ENCODE results near the gene SNX8. TPM values are rescaled to one million over a fixed set of nuclear protein-coding genes. Genes with fewer than 3 reads are reported as not detected.

The SNX8 gene
- total and polyA plus RNA-seq, 2 experiments from 2014 or later: 24.7 to 81.4 TPM

DNA sequence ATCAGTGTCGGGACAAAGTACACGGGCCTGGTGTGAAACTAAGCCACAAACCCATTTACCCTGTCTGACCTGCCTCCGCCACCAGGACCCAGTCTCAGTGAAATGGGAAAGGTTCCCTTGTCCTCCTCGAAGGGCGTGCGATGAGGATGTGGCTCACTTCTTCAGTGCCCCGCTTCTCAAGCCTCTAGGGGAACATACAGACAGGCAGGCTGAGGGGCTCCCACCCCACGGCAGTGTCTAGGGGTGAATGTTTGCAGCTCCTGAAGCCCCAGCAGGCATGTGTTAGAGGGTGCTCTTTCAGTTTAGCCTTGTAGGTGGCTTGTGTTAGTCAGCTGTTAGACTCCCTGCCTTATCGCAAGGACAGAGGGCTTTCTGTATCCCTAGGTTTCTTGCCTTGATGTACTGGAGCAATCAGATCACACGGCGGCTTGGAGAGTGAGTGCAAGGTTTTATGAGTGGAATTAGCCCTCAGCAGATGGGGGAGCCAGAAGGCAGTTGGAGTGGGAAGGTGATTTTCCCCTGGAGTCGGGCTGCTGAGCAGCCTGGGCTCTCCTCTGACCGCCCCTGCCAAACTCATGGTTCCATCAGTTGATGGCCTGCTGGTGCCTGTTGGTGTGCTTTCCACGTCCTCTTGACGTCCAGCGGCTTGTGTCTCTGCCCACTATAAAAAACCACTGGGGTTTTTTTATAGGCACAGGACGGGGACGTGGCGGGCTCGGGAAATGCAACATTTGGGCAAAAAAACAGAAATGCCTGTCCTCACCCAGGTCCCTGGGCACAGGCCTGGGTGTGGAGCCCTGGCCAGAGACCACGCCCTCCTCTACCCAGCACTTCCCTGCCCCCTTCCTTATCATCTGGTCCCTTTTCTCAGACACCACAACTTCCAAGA lies 71.5 kb downstream of the SNX8 start:
- no peak for DNase-seq (ENCODE audit: low spot score)
- WGBS (ENCODE audit: low lambda C conversion rate, missing lambda C conversion rate): 12% methylated on average over 20 of the region's 21 CpGs
- Histone ChIP-seq H4K20me1 (ENCODE audit: insufficient read depth, poor library complexity, severe bottlenecking) (peaks cover 5% of the 10 kb centered on the region), H3K27me3 (no peaks in the 10 kb centered on the region), H3K4me2 (peak overlapping the region; percentile 95), H3K4me1 (ENCODE audit: insufficient read depth) (peaks cover 13% of the 10 kb centered on the region), H3K4me3 (peak overlapping the region; percentile 92), H3K36me3 (replicated peaks; ENCODE audit: insufficient read depth, low read depth) (no peaks in the 10 kb centered on the region), H3K9me3 (ENCODE audit: low read depth) (no peaks in the 10 kb centered on the region), H2AFZ (peak overlapping the region; percentile 94), H3K9me2 (replicated peaks; ENCODE audit: insufficient read depth) (no peaks in the 10 kb centered on the region), H3K27ac (peak overlapping the region; percentile 17), H3K79me2 (peaks cover 19% of the 10 kb centered on the region)
- TF ChIP-seq EZH2phosphoT487 (IDR thresholded peaks at IDR 0.05; ENCODE audit: low read depth, severe bottlenecking, unreplicated experiment) (no peak), EZH2 (IDR thresholded peaks at IDR 0.05; ENCODE audit: borderline replicate concordance) (no peak), CTCF (IDR thresholded peaks at IDR 0.05; ENCODE audit: poor library complexity) (no peak)

DNA sequence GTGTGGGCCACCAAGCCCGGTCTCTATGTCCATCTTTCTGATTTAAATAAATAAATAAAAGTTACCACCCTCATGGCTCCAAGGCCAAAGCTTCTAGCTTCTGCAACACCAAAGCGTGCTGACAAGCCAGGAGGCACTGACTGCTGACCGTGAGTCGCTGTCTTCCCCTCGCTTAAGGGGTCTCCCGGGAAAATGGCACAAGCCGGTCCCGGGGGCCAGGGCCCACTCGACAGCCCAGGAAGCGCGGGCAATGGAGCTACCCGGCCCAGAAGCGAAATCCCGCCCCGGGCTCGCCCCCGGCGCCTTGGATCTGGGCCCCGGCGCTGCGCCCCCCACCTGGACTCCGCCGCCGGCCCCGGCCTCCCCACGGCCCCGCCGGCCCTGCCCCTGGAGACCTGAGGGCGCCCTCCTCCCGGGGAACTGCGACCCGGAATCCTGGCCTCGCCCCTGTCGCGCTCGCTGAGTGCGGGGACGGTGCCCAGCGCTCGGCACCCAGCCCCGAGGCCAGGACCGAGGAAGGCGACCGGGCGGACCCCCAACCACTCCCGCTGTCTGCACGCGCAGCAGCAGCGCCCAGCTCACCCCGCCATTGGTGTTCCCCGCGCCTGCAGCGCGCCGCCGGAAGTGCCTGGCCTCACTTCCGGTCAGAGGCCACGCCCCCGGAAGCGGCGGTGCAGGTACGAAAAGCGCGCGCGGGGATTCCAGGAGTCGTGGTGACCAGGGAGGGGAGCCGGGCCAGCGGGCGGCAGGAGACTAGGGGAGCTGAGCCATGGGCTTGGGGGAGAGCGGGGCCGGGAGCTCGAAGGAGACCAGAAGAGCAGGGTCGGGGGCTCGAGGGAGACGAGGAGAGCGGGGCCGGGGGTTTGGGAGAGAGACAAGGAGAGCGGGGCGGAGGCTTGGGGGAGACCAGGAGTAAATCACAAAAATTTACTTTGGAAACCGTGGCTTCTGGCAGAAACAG lies 72.4 kb downstream of the SNX8 start, which contains the start of the genes MRM2 and NUDT1:
Gene MRM2 (minus strand): TSS at position 626 of the 961 bp plus-strand sequence. CDS start 36 bp downstream, at position 590.
Gene NUDT1 (plus strand): TSS at position 647 of the 961 bp plus-strand sequence. CDS start 2,349 bp downstream, outside the sequence.
- Histone ChIP-seq H2AFZ (peak within 1 kb of the TSS; percentile 94), H3K9me3 (ENCODE audit: low read depth) (no peaks in the 10 kb centered on the region), H3K4me3 (peak within 1 kb of the TSS; percentile 92), H3K4me2 (peak within 1 kb of the TSS; percentile 95), H3K27ac (peak within 1 kb of the TSS; percentile 28), H3K27me3 (no peaks in the 10 kb centered on the region), H3K4me1 (ENCODE audit: insufficient read depth) (peaks cover 13% of the 10 kb centered on the region), H3K79me2 (peaks cover 19% of the 10 kb centered on the region), H3K36me3 (replicated peaks; ENCODE audit: insufficient read depth, low read depth) (no peaks in the 10 kb centered on the region), H3K9me2 (replicated peaks; ENCODE audit: insufficient read depth) (no peaks in the 10 kb centered on the region), H4K20me1 (ENCODE audit: insufficient read depth, poor library complexity, severe bottlenecking) (peaks cover 5% of the 10 kb centered on the region)
- WGBS (ENCODE audit: low lambda C conversion rate, missing lambda C conversion rate): 1% methylated on average over 57 of the region's 81 CpGs
- peak; percentile 93 for DNase-seq (ENCODE audit: low spot score)
- TF ChIP-seq EZH2phosphoT487 (IDR thresholded peaks at IDR 0.05; ENCODE audit: low read depth, severe bottlenecking, unreplicated experiment): no peak
- no peak for TF ChIP-seq CTCF (IDR thresholded peaks at IDR 0.05; ENCODE audit: poor library complexity)
- no peak for TF ChIP-seq EZH2 (IDR thresholded peaks at IDR 0.05; ENCODE audit: borderline replicate concordance)

DNA sequence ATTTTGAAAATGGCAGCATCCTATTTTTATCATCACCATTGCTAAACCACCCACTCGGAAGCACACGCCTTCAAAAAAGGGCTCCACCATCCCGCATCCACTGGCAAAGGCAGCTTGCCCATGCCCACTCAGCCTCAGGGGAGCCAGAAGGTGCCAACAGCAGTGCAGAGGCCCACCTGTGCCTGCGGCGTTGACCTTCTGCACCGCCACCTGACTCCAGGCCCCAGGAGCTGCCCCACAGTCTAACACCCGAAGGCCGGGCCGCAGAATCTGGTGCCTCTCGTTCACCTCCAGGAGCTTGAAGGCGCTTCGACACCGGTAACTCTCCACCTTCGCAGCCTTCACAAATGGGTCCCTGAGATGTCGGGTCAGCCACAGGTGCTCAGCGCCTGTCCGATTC lies 75.0 kb downstream of the SNX8 start:
- 98% methylated on average over 17 of the region's 17 CpGs for WGBS (ENCODE audit: low lambda C conversion rate, missing lambda C conversion rate)
- Histone ChIP-seq H3K36me3 (replicated peaks; ENCODE audit: insufficient read depth, low read depth) (no peaks in the 10 kb centered on the region), H3K4me2 (no peak overlapping the region)

More for the DNA sequence above, 75.0 kb downstream of the SNX8 start:
- no peaks in the 10 kb centered on the region for H3K9me2 ChIP-seq (replicated peaks; ENCODE audit: insufficient read depth)
- H4K20me1 ChIP-seq (ENCODE audit: insufficient read depth, poor library complexity, severe bottlenecking): peaks cover 5% of the 10 kb centered on the region
- TF ChIP-seq CTCF (IDR thresholded peaks at IDR 0.05; ENCODE audit: poor library complexity) (no peak), EZH2 (IDR thresholded peaks at IDR 0.05; ENCODE audit: borderline replicate concordance) (no peak), EZH2phosphoT487 (IDR thresholded peaks at IDR 0.05; ENCODE audit: low read depth, severe bottlenecking, unreplicated experiment) (no peak)
- H3K9me3 ChIP-seq (ENCODE audit: low read depth): no peaks in the 10 kb centered on the region
- no peaks in the 10 kb centered on the region for H3K27me3 ChIP-seq
- H3K4me3 ChIP-seq: no peak overlapping the region
- H3K4me1 ChIP-seq (ENCODE audit: insufficient read depth): peaks cover 13% of the 10 kb centered on the region
- no peak for DNase-seq (ENCODE audit: low spot score)
- peaks cover 19% of the 10 kb centered on the region for H3K79me2 ChIP-seq
- no peak overlapping the region for H3K27ac ChIP-seq
- no peak overlapping the region for H2AFZ ChIP-seq

Data from hepatocyte (in vitro differentiated cells).